HepG2 (cell line): ENCODE data around the gene APOC1. TPM values are rescaled to one million over a fixed set of nuclear protein-coding genes. Genes with fewer than 3 reads are reported as not detected.

Experiments
- CHD4 ChIP-seq: fragments of 200-600 bp; sonication (generic); IDR thresholded peaks from 2 replicates; pipeline ENCODE4 v1.7.0; 2017; ENCODE audit warnings: mild to moderate bottlenecking, low read length, borderline replicate concordance
- FOXM1 ChIP-seq: sonication (generic); formaldehyde crosslinking; IDR thresholded peaks from 2 replicates; pipeline ENCODE4 v1.5.0; 2020; ENCODE audit warnings: missing genetic modification reagents
- HMGXB4 ChIP-seq, 2 experiments: sonication (generic) in 1 of 2; formaldehyde crosslinking in 1 of 2; IDR thresholded peaks; 2 replicates each; pipeline versions ENCODE4 v1.4.0 to v1.6.1; 2018 to 2020; ENCODE audit warnings: missing genetic modification reagents in 2 of 2, borderline replicate concordance in 1 of 2, low read depth in 1 of 2, mild to moderate bottlenecking in 1 of 2, missing biosample characterization in 1 of 2
- HNF1A ChIP-seq, 2 experiments: sonication (generic) in 1 of 2; formaldehyde crosslinking in 1 of 2; IDR thresholded peaks; 2 replicates each; pipeline versions ENCODE4 v1.4.0 to v1.6.1; 2016 to 2020; ENCODE audit warnings: borderline replicate concordance in 1 of 2, low read depth in 1 of 2, mild to moderate bottlenecking in 1 of 2, missing genetic modification reagents in 1 of 2
- MEF2D ChIP-seq: sonication (generic); formaldehyde crosslinking; IDR thresholded peaks from 2 replicates; pipeline ENCODE4 v1.5.1; 2020; ENCODE audit warnings: mild to moderate bottlenecking, missing genetic modification reagents
- REL ChIP-seq: sonication (generic); formaldehyde crosslinking; conservative IDR thresholded peaks from 2 replicates; pipeline ENCODE4 v1.8.0; 2022; ENCODE audit warnings: mild to moderate bottlenecking, missing genetic modification reagents, moderate library complexity
- SP5 ChIP-seq: IDR thresholded peaks from 2 replicates; pipeline ENCODE4 v1.6.1; 2016; ENCODE audit warnings: low read depth, borderline replicate concordance
- SPEN ChIP-seq: sonication (generic); formaldehyde crosslinking; IDR thresholded peaks from 2 replicates; pipeline ENCODE4 v1.5.1; 2020; ENCODE audit warnings: low read depth, mild to moderate bottlenecking, missing genetic modification reagents
- SRSF4 ChIP-seq: fragments of 200-400 bp; formaldehyde crosslinking; IDR thresholded peaks from one replicate; pipeline ENCODE4 v1.6.1; 2018; ENCODE audit warnings: mild to moderate bottlenecking, low read depth, low read length, moderate library complexity; ENCODE audit not compliant: poor library complexity, severe bottlenecking
- ZBTB38 ChIP-seq: sonication (generic); formaldehyde crosslinking; IDR thresholded peaks from 2 replicates; pipeline ENCODE4 v1.5.1; 2020; ENCODE audit warnings: mild to moderate bottlenecking, missing genetic modification reagents
- ZFY ChIP-seq: sonication (generic); formaldehyde crosslinking; IDR thresholded peaks from 2 replicates; pipeline ENCODE4 v1.4.0; 2020; ENCODE audit warnings: missing genetic modification reagents
- ZNF121 ChIP-seq: sonication (generic); formaldehyde crosslinking; IDR thresholded peaks from 2 replicates; pipeline ENCODE4 v1.5.0; 2020; ENCODE audit warnings: mild to moderate bottlenecking, missing genetic modification reagents
- ZNF274 ChIP-seq: sonication (generic); formaldehyde crosslinking; IDR thresholded peaks from 2 replicates; pipeline ENCODE4 v1.5.1; 2020; ENCODE audit warnings: mild to moderate bottlenecking, missing genetic modification reagents
- ZNF891 ChIP-seq: sonication (generic); formaldehyde crosslinking; IDR thresholded peaks from 2 replicates; pipeline ENCODE4 v1.5.0; 2020; ENCODE audit warnings: mild to moderate bottlenecking, missing genetic modification reagents
- ZSCAN31 ChIP-seq: sonication (generic); formaldehyde crosslinking; IDR thresholded peaks from 2 replicates; pipeline ENCODE4 v1.5.0; 2020; ENCODE audit warnings: low read depth, mild to moderate bottlenecking, missing genetic modification reagents
- ZXDC ChIP-seq: sonication (generic); formaldehyde crosslinking; IDR thresholded peaks from 2 replicates; pipeline ENCODE4 v1.5.0; 2020; ENCODE audit warnings: mild to moderate bottlenecking, missing genetic modification reagents
- polyA plus RNA-seq, 8 experiments: library from polyadenylated mRNA; depleted of rRNA in 3 of 8; stranded (reverse) in 7 of 8; unstranded in 1 of 8; fragments of >200 nt; fragmentation: Illumina TruSeq in 4 of 8; extraction: Trizol in 4 of 8; gene quantifications; 2 replicates each; pipeline versions ENCODE4 v1.2.1 to v1.2.3, GENCODE V29; 2011 to 2016; ENCODE audit warnings: low read depth in 4 of 8, missing spikeins in 1 of 8, mixed read lengths in 1 of 8; ENCODE audit not compliant: insufficient read depth in 1 of 8
- total RNA-seq, 5 experiments: library from RNA; depleted of rRNA; stranded (reverse); fragments of >200 nt; fragmentation: Illumina TruSeq; extraction: Trizol; gene quantifications; 2 replicates each; pipeline ENCODE4 v1.2.3, GENCODE V29; 2016; ENCODE audit warnings: low read depth in 1 of 5
- TF ChIP-seq, protein P1 (sequence below): sonication (generic); formaldehyde crosslinking; IDR thresholded peaks from 2 replicates; pipeline ENCODE4 v1.4.0; 2020; ENCODE audit warnings: mild to moderate bottlenecking, missing genetic modification reagents

Gene APOC1
- total and polyA plus RNA-seq, 2 of the 13 experiments (the other 11 are each of a cell fraction or from before 2014, with no cell fraction given) = 600 to 1,235 TPM

- peak; percentile 65; the same call in 1 of the 2 replicates for TF ChIP-seq ZXDC
- peak; percentile 78; the same call in 1 of the 2 replicates for TF ChIP-seq ZNF121
- peak; percentile 37; the same call in 1 of the 2 replicates for TF ChIP-seq ZNF274 (CRISPR knock-in tag)
- peak; percentile 94 for TF ChIP-seq MEF2D (CRISPR knock-in tag)
- peak; percentile 77; the same call in 1 of the 2 replicates for TF ChIP-seq HNF1A (IDR thresholded peaks at IDR 0.05; ENCODE audit: low read depth)
- peak; percentile 92 for TF ChIP-seq HNF1A (CRISPR knock-in tag; IDR thresholded peaks at IDR 0.05; ENCODE audit: borderline replicate concordance)
- TF ChIP-seq ZBTB38 (CRISPR knock-in tag) = peak; percentile 77
- no peak for TF ChIP-seq FOXM1
- TF ChIP-seq ZFY (CRISPR knock-in tag) = peak; percentile 43
- peak; percentile 62; the same call in 1 of the 2 replicates for TF ChIP-seq ZSCAN31
- peak; percentile 27 to 89; a peak in 2 of 4 replicates for TF ChIP-seq HMGXB4 (CRISPR knock-in tag; IDR thresholded peaks at IDR 0.05; ENCODE audit: borderline replicate concordance in 1 of 2, low read depth in 1 of 2)
- no peak for TF ChIP-seq REL
- TF ChIP-seq CHD4 = peak; percentile 86; the same call in 1 of the 2 replicates
- peak; percentile 89 for TF ChIP-seq SP5 (CRISPR knock-in tag)
- TF ChIP-seq SPEN (CRISPR knock-in tag) = peak; percentile 90
- TF ChIP-seq, protein P1, sequence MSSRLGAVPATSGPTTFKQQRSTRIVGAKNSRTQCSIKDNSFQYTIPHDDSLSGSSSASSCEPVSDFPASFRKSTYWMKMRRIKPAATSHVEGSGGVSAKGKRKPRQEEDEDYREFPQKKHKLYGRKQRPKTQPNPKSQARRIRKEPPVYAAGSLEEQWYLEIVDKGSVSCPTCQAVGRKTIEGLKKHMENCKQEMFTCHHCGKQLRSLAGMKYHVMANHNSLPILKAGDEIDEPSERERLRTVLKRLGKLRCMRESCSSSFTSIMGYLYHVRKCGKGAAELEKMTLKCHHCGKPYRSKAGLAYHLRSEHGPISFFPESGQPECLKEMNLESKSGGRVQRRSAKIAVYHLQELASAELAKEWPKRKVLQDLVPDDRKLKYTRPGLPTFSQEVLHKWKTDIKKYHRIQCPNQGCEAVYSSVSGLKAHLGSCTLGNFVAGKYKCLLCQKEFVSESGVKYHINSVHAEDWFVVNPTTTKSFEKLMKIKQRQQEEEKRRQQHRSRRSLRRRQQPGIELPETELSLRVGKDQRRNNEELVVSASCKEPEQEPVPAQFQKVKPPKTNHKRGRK (CRISPR knock-in tag) = no peak
- no peak for TF ChIP-seq SRSF4
- peak; percentile 29; the same call in 1 of the 2 replicates for TF ChIP-seq ZNF891 (CRISPR knock-in tag)
Measured at GRCh38 chr19:44924243-44924725, 9.9 kb downstream of the APOC1 start (continued).
